H9 (cell line): Measurements from ENCODE around the gene EAF2. TPM values are rescaled to one million over a fixed set of nuclear protein-coding genes. Genes with fewer than 3 reads are reported as not detected.

Experiments
- DNase-seq: peaks from one replicate; pipeline ENCODE4 v3.0.0-alpha.2; 2017
- H2AFZ ChIP-seq: one replicate; pipeline ENCODE4 v1.6.1; 2013; ENCODE audit warnings: mild to moderate bottlenecking, low read length, control low read depth, moderate library complexity
- H2AK5ac ChIP-seq: 2 replicates; pipeline ENCODE4 v1.6.1; 2013; ENCODE audit warnings: low read length, control low read depth, mixed read lengths; ENCODE audit not compliant: insufficient read length
- H2BK120ac ChIP-seq: one replicate; pipeline ENCODE4 v1.6.1; 2013; ENCODE audit warnings: low read depth, mild to moderate bottlenecking, low read length, control low read depth, inconsistent platforms; ENCODE audit not compliant: poor library complexity, severe bottlenecking
- H2BK12ac ChIP-seq: 2 replicates; pipeline ENCODE4 v1.6.1; 2013; ENCODE audit warnings: low read length, control low read depth, mixed read lengths, low read depth; ENCODE audit not compliant: insufficient read length
- H2BK15ac ChIP-seq: 2 replicates; pipeline ENCODE4 v1.6.1; 2013; ENCODE audit warnings: low read depth, low read length, control low read depth
- H2BK20ac ChIP-seq: one replicate; pipeline ENCODE4 v1.6.1; 2013; ENCODE audit warnings: low read depth, mild to moderate bottlenecking, low read length, control low read depth, inconsistent platforms; ENCODE audit not compliant: poor library complexity, severe bottlenecking
- H2BK5ac ChIP-seq: 2 replicates; pipeline ENCODE4 v1.6.1; 2013; ENCODE audit warnings: low read length, control low read depth, mixed read lengths; ENCODE audit not compliant: insufficient read length
- H3K14ac ChIP-seq: 2 replicates; pipeline ENCODE4 v1.6.1; 2013; ENCODE audit warnings: low read length, control low read depth; ENCODE audit not compliant: insufficient read depth
- H3K18ac ChIP-seq: 2 replicates; pipeline ENCODE4 v1.6.1; 2013; ENCODE audit warnings: low read depth, mild to moderate bottlenecking, mixed read lengths, low read length, control low read depth; ENCODE audit not compliant: insufficient read length
- H3K23ac ChIP-seq: 2 replicates; pipeline ENCODE4 v1.6.1; 2013; ENCODE audit warnings: low read length, control low read depth, mixed read lengths, low read depth; ENCODE audit not compliant: insufficient read length
- H3K23me2 ChIP-seq: 2 replicates; pipeline ENCODE4 v1.6.1; 2013; ENCODE audit warnings: low read depth, mild to moderate bottlenecking, mixed read lengths, low read length, control low read depth; ENCODE audit not compliant: insufficient read length, poor library complexity, severe bottlenecking
- H3K27ac ChIP-seq: 2 replicates; pipeline ENCODE4 v1.5.1; 2013; ENCODE audit warnings: low read length, control low read depth, mixed read lengths, low read depth; ENCODE audit not compliant: insufficient read length
- H3K27me3 ChIP-seq: 2 replicates; pipeline ENCODE4 v1.6.1; 2013; ENCODE audit warnings: low read length, control low read depth, inconsistent platforms; ENCODE audit not compliant: insufficient read depth
- H3K4ac ChIP-seq: 2 replicates; pipeline ENCODE4 v1.6.1; 2013; ENCODE audit warnings: low read depth, mild to moderate bottlenecking, control low read depth, inconsistent platforms, low read length, moderate library complexity
- H3K4me1 ChIP-seq: 2 replicates; pipeline ENCODE4 v1.6.1; 2013; ENCODE audit warnings: low read length, control low read depth, inconsistent platforms; ENCODE audit not compliant: insufficient read depth
- H3K4me2 ChIP-seq: 2 replicates; pipeline ENCODE4 v1.6.1; 2013; ENCODE audit warnings: low read length, control low read depth, mixed read lengths; ENCODE audit not compliant: insufficient read length, insufficient read depth
- H3K56ac ChIP-seq: 2 replicates; pipeline ENCODE4 v1.6.1; 2013; ENCODE audit warnings: low read depth, mild to moderate bottlenecking, mixed read lengths, low read length, control low read depth; ENCODE audit not compliant: insufficient read length
- H3K79me1 ChIP-seq: 2 replicates; pipeline ENCODE4 v1.6.1; 2013; ENCODE audit warnings: low read depth, mild to moderate bottlenecking, moderate library complexity, low read length, control low read depth, inconsistent platforms; ENCODE audit not compliant: insufficient read depth, poor library complexity, severe bottlenecking
- H3K79me2 ChIP-seq: 2 replicates; pipeline ENCODE4 v1.6.1; 2013; ENCODE audit warnings: low read length, control low read depth, inconsistent platforms; ENCODE audit not compliant: insufficient read depth
- H3K9ac ChIP-seq: 2 replicates; pipeline ENCODE4 v1.6.1; 2013; ENCODE audit warnings: low read length, control low read depth, mixed read lengths; ENCODE audit not compliant: insufficient read length; ENCODE audit errors: extremely low read depth
- H3K9me3 ChIP-seq: one replicate; pipeline ENCODE4 v1.6.1; 2013; ENCODE audit warnings: low read depth, low read length, inconsistent platforms; ENCODE audit not compliant: control insufficient read depth
- H3T11ph ChIP-seq: one replicate; pipeline ENCODE4 v1.6.1; 2013; ENCODE audit warnings: mild to moderate bottlenecking, low read length, control low read depth, inconsistent platforms
- H4K20me1 ChIP-seq: one replicate; pipeline ENCODE4 v1.6.1; 2013; ENCODE audit not compliant: control insufficient read depth, insufficient read length, insufficient read depth
- H4K5ac ChIP-seq: 2 replicates; pipeline ENCODE4 v1.6.1; 2013; ENCODE audit warnings: low read depth, mild to moderate bottlenecking, mixed read lengths, low read length, control low read depth; ENCODE audit not compliant: insufficient read length
- H4K8ac ChIP-seq: replicated peaks from 2 replicates; pipeline ENCODE4 v1.6.1; 2013; ENCODE audit warnings: low read length, control low read depth, mixed read lengths, low read depth; ENCODE audit not compliant: insufficient read length
- H4K91ac ChIP-seq: 2 replicates; pipeline ENCODE4 v1.6.1; 2013; ENCODE audit warnings: low read depth, mild to moderate bottlenecking, moderate library complexity, mixed read lengths, low read length, control low read depth; ENCODE audit not compliant: insufficient read length
- H3K27ac Mint-ChIP-seq, 3 experiments: 2 replicates in 2 of 3; 3 replicates in 1 of 3; pipeline ENCODE4 v1.8.0; 2020 to 2021; ENCODE audit warnings: mixed read lengths in 3 of 3, mild to moderate bottlenecking in 1 of 3, moderate library complexity in 1 of 3
- H3K27me3 Mint-ChIP-seq: 2 replicates; pipeline ENCODE4 v1.8.0; 2021; ENCODE audit warnings: low read depth, mild to moderate bottlenecking, moderate library complexity, mixed read lengths
- H3K36me3 Mint-ChIP-seq, 3 experiments: 2 replicates in 2 of 3; 3 replicates in 1 of 3; pipeline ENCODE4 v1.8.0; 2020 to 2021; ENCODE audit warnings: low read depth in 3 of 3, mixed read lengths in 3 of 3; ENCODE audit not compliant: insufficient read depth in 1 of 3
- H3K4me1 Mint-ChIP-seq, 2 experiments: 2 replicates each; pipeline ENCODE4 v1.8.0; 2020; ENCODE audit warnings: mixed read lengths in 2 of 2
- H3K4me3 Mint-ChIP-seq, 2 experiments: 2 replicates in 1 of 2; 3 replicates in 1 of 2; pipeline ENCODE4 v1.8.0; 2020 to 2021; ENCODE audit warnings: mild to moderate bottlenecking in 2 of 2, mixed read lengths in 2 of 2, moderate library complexity in 1 of 2
- H3K9me3 Mint-ChIP-seq, 2 experiments: 2 replicates in 1 of 2; 3 replicates in 1 of 2; pipeline ENCODE4 v1.8.0; 2020; ENCODE audit warnings: mild to moderate bottlenecking in 2 of 2, mixed read lengths in 2 of 2, moderate library complexity in 1 of 2
- WGBS: extraction: QIAGEN DNeasy Blood & Tissue Kit; methylation state at CpG from one replicate; pipeline ENCODE4 v1.1.7; 2013; ENCODE audit warnings: missing lambda C conversion rate, low lambda C conversion rate, mixed read lengths; ENCODE audit not compliant: insufficient read length; ENCODE audit errors: extremely low coverage; 5-methylcytosine and 5-hydroxymethylcytosine counted together
- total RNA-seq: library from RNA; stranded (reverse); gene quantifications from 2 replicates; pipeline ENCODE4 v1.2.1, GENCODE V29; 2021
- TF ChIP-seq, protein P1 (sequence below): fragments of 200-600 bp; sonication (generic); conservative IDR thresholded peaks from 3 replicates; pipeline ENCODE4 v1.8.0; 2021; ENCODE audit warnings: antibody characterized with exemption, mild to moderate bottlenecking

Gene EAF2
- total RNA-seq, 1 experiment from 2014 or later = 4.3 TPM

GRCh38 chr3:121818578-121818977, 16.4 kb upstream of the EAF2 start:
- no peak overlapping the region for H3K56ac ChIP-seq
- H4K5ac ChIP-seq = no peak overlapping the region
- H3K4me1 Mint-ChIP-seq = no peaks in the 10 kb centered on the region

More at GRCh38 chr3:121818578-121818977, 16.4 kb upstream of the EAF2 start:
- H3K36me3 Mint-ChIP-seq = peaks cover 50 to 63% (median 57%) of the 10 kb centered on the region in 3 experiments
- H2BK20ac ChIP-seq = no peak overlapping the region
- no peak overlapping the region for H2BK120ac ChIP-seq
- H2AFZ ChIP-seq = no peak overlapping the region
- H3K4ac ChIP-seq = no peak overlapping the region
- H3K79me2 ChIP-seq = no peaks in the 10 kb centered on the region; the same call in 1 of the 2 replicates
- no peaks in the 10 kb centered on the region for H3K27me3 ChIP-seq
- no peak overlapping the region for H3K18ac ChIP-seq
- WGBS = no CpG with 5 or more reads among the region's 2 CpGs
- TF ChIP-seq, protein P1, sequence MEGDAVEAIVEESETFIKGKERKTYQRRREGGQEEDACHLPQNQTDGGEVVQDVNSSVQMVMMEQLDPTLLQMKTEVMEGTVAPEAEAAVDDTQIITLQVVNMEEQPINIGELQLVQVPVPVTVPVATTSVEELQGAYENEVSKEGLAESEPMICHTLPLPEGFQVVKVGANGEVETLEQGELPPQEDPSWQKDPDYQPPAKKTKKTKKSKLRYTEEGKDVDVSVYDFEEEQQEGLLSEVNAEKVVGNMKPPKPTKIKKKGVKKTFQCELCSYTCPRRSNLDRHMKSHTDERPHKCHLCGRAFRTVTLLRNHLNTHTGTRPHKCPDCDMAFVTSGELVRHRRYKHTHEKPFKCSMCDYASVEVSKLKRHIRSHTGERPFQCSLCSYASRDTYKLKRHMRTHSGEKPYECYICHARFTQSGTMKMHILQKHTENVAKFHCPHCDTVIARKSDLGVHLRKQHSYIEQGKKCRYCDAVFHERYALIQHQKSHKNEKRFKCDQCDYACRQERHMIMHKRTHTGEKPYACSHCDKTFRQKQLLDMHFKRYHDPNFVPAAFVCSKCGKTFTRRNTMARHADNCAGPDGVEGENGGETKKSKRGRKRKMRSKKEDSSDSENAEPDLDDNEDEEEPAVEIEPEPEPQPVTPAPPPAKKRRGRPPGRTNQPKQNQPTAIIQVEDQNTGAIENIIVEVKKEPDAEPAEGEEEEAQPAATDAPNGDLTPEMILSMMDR = no peak
- no peak overlapping the region for H2BK12ac ChIP-seq
- no peak overlapping the region for H3K23ac ChIP-seq
- H2BK5ac ChIP-seq = no peak overlapping the region
- DNase-seq = no peak
- no peaks in the 10 kb centered on the region for H3K27me3 Mint-ChIP-seq
- no peaks in the 10 kb centered on the region for H3K4me1 ChIP-seq
- no peaks in the 10 kb centered on the region for H3K9me3 ChIP-seq
- no peak overlapping the region for H3T11ph ChIP-seq
- no peak overlapping the region for H3K14ac ChIP-seq
- no peak overlapping the region for H3K27ac ChIP-seq
- no peak overlapping the region for H3K27ac Mint-ChIP-seq
- H3K9me3 Mint-ChIP-seq = peaks cover 10 to 11% of the 10 kb centered on the region in 2 experiments; a peak in 4 of 5 replicates
- H3K4me3 Mint-ChIP-seq = no peak overlapping the region
- H3K79me1 ChIP-seq = peaks cover 4% of the 10 kb centered on the region
- no peak overlapping the region for H3K4me2 ChIP-seq
- H4K20me1 ChIP-seq = no peaks in the 10 kb centered on the region
- H2BK15ac ChIP-seq = no peak overlapping the region
- H4K91ac ChIP-seq = no peak overlapping the region
- no peak overlapping the region for H3K9ac ChIP-seq
- H3K23me2 ChIP-seq = no peaks in the 10 kb centered on the region
- H4K8ac ChIP-seq = no peak overlapping the region
- no peak overlapping the region for H2AK5ac ChIP-seq
